GM19351 (cell line): Measurements from ENCODE around the gene MGAT5.
A peak's percentile ranks its signal among the peaks of the same experiment; 100 is the strongest.

Experiments
- ATAC-seq: cut with Tn5 transposase; IDR thresholded peaks from one replicate; pipeline ENCODE4 v1.9.1; 2021; ENCODE audit warnings: mild to moderate bottlenecking, moderate library complexity; ENCODE audit not compliant: unreplicated experiment

The MGAT5 gene

GRCh38 chr2:134325696-134326095 is 71.8 kb downstream of the MGAT5 start:
- ATAC-seq = no peak

GRCh38 chr2:134327367-134327766 is 73.5 kb downstream of the MGAT5 start:
- ATAC-seq = no peak

GRCh38 chr2:134331081-134331480 is 77.2 kb downstream of the MGAT5 start:
- no peak for ATAC-seq

GRCh38 chr2:134333646-134334189 is 79.8 kb downstream of the MGAT5 start:
- no peak for ATAC-seq

- ATAC-seq = no peak
Observed at GRCh38 chr2:134334542-134335353, 80.9 kb downstream of the MGAT5 start.

GRCh38 chr2:134335601-134336000 is 81.7 kb downstream of the MGAT5 start:
- no peak for ATAC-seq

- ATAC-seq = peak; percentile 98
Observed at GRCh38 chr2:134336352-134336751, 82.5 kb downstream of the MGAT5 start.

- no peak for ATAC-seq
Observed at GRCh38 chr2:134336921-134337320, 83.0 kb downstream of the MGAT5 start.

- no peak for ATAC-seq
Observed at GRCh38 chr2:134337631-134338030, 83.8 kb downstream of the MGAT5 start.

- no peak for ATAC-seq
Observed at GRCh38 chr2:134338208-134338607, 84.3 kb downstream of the MGAT5 start.

- ATAC-seq = no peak
Observed at GRCh38 chr2:134341476-134341875, 87.6 kb downstream of the MGAT5 start.

- ATAC-seq = no peak
Observed at GRCh38 chr2:134344954-134345697, 91.3 kb downstream of the MGAT5 start.

- no peak for ATAC-seq
Observed at GRCh38 chr2:134346141-134346540, 92.3 kb downstream of the MGAT5 start.

- no peak for ATAC-seq
Observed at GRCh38 chr2:134347756-134348155, 93.9 kb downstream of the MGAT5 start.

GRCh38 chr2:134348239-134348638 is 94.4 kb downstream of the MGAT5 start:
- no peak for ATAC-seq

GRCh38 chr2:134348760-134349159 is 94.9 kb downstream of the MGAT5 start:
- ATAC-seq = no peak

GRCh38 chr2:134351016-134351415 is 97.1 kb downstream of the MGAT5 start:
- ATAC-seq = no peak

GRCh38 chr2:134351899-134352298 is 98.0 kb downstream of the MGAT5 start:
- ATAC-seq = no peak

GRCh38 chr2:134352844-134353243 is 99.0 kb downstream of the MGAT5 start:
- ATAC-seq = peak; percentile 78

- no peak for ATAC-seq
Observed at GRCh38 chr2:134354611-134355010, 100.7 kb downstream of the MGAT5 start.

- no peak for ATAC-seq
Observed at GRCh38 chr2:134357814-134358213, 103.9 kb downstream of the MGAT5 start.
